Upper lobe of left lung (tissue), 6 donors: ENCODE measurements around the gene CDKAL1. TPM values are rescaled to one million over a fixed set of nuclear protein-coding genes. Genes with fewer than 3 reads are reported as not detected.

ENCODE experiments used
- ATAC-seq, 2 donors: fragments of 200-7000 bp; cut with Tn5 transposase; one replicate each; pipeline ENCODE4 v1.9.1; 2022; ENCODE audit warnings: mild to moderate bottlenecking in 2 of 2, moderate library complexity in 2 of 2; ENCODE audit not compliant: low FRiP score in 2 of 2
- DNase-seq, 2 donors: peaks; one replicate each; pipeline ENCODE4 v3.0.0-alpha.2; 2019 to 2020
- H3K27ac ChIP-seq, 4 donors: fragments of 200-600 bp; sonication (generic); one replicate each; pipeline ENCODE4 v1.5.1; 2016 to 2019
- H3K27me3 ChIP-seq, 4 donors: fragments of 200-600 bp; sonication (generic); one replicate each; pipeline ENCODE4 v1.5.1; 2017 to 2019
- H3K36me3 ChIP-seq, 4 donors: fragments of 200-600 bp; sonication (generic); one replicate each; pipeline ENCODE4 v1.5.1; 2016 to 2019
- H3K4me1 ChIP-seq, 4 donors: fragments of 200-600 bp; sonication (generic); one replicate each; pipeline ENCODE4 v1.5.1; 2018 to 2019
- H3K4me3 ChIP-seq, 4 donors: fragments of 200-600 bp; sonication (generic); one replicate each; pipeline ENCODE4 v1.5.1; 2017 to 2019; ENCODE audit warnings: mild to moderate bottlenecking in 2 of 4, moderate library complexity in 1 of 4
- H3K9me3 ChIP-seq, 4 donors: fragments of 200-600 bp; sonication (generic); one replicate each; pipeline ENCODE4 v1.5.1; 2018 to 2019
- EP300 ChIP-seq, 4 donors: sonication (generic); formaldehyde crosslinking; IDR thresholded peaks; one replicate each; pipeline ENCODE4 v1.5.1; 2017; ENCODE audit warnings: antibody characterized with exemption in 4 of 4, control low read depth in 2 of 4
- POLR2A ChIP-seq, 4 donors: fragments of 450-650 bp; IDR thresholded peaks; one replicate each; pipeline ENCODE4 v1.5.1; 2016 to 2017; ENCODE audit warnings: antibody characterized with exemption in 4 of 4, mild to moderate bottlenecking in 2 of 4
- POLR2AphosphoS5 ChIP-seq, 2 donors: sonication (generic); formaldehyde crosslinking; IDR thresholded peaks; one replicate each; pipeline ENCODE4 v1.5.1; 2017; ENCODE audit warnings: antibody characterized with exemption in 2 of 2
- WGBS, 2 donors: methylation state at CpG; one replicate each; pipeline ENCODE4 v1.1.5; 2017 to 2018; 5-methylcytosine and 5-hydroxymethylcytosine counted together
- total RNA-seq, 6 donors: library from RNA; depleted of rRNA in 4 of 6; stranded (reverse); fragments of >200 nt in 4 of 6; gene quantifications; one replicate each; pipeline versions ENCODE4 v1.1.0 to v1.2.1, GENCODE V29; 2016 to 2021
- TF ChIP-seq, protein P1 (sequence below), 6 experiments: fragments of 450-650 bp in 4 of 6; fragments of 200-600 bp in 2 of 6; sonication (generic) in 2 of 6; IDR thresholded peaks; one replicate each; pipeline ENCODE4 v1.5.1; 2016 to 2019; ENCODE audit warnings: antibody characterized with exemption in 6 of 6
- donor health status: DM: no; HTN: no; CAD: no; lungs with moderate emphysema.
- donor health status: DM: no; HTN: yes; CAD: no; lungs with severe emphysema.

CDKAL1 gene
- total RNA-seq, 6 donors from 2014 or later, result 9.4 to 22.6 (median 13.8) TPM

DNA sequence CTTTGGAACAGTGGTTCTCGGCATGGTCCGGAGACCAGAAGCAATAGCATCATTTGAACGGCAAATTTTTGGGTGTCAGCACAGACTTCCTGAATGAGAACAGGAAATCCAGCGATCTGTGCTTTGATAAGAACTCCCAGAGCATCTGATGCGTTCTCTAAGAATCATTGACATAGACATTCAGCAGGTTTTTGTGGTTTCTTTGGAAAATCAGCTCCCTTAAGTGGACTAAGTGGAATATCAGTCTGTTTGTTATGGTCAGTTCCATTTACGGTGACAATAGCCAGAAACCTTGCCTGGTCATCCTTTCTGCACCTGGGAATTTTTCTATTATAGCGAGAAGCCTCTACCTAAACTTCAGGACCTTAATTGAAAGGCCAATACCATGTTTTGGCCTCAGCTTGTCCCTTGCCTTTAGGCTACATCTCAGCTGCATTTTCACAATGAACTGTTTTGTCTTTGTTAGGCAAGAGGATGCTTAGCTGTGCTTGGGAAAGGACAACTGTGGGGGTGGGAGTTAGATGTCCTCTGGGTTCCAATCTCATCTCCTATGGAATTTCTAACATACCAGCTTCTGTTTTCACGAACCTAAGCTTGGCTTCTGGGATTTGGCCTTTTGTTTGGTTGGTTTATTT lies 299.7 kb downstream of the CDKAL1 start:
- Histone ChIP-seq H3K4me1 (no peaks in the 10 kb centered on the region), H3K4me3 (no peak overlapping the region), H3K27me3 (no peaks in the 10 kb centered on the region), H3K9me3 (no peaks in the 10 kb centered on the region), H3K27ac (no peak overlapping the region), H3K36me3 (no peaks in the 10 kb centered on the region)
- WGBS, 2 donors, result 63 to 73% methylated on average over 8 of the region's 8 CpGs
- TF ChIP-seq POLR2A (IDR thresholded peaks at IDR 0.05) (no peak), EP300 (IDR thresholded peaks at IDR 0.05) (no peak), POLR2AphosphoS5 (IDR thresholded peaks at IDR 0.05) (no peak)
- TF ChIP-seq, protein P1, sequence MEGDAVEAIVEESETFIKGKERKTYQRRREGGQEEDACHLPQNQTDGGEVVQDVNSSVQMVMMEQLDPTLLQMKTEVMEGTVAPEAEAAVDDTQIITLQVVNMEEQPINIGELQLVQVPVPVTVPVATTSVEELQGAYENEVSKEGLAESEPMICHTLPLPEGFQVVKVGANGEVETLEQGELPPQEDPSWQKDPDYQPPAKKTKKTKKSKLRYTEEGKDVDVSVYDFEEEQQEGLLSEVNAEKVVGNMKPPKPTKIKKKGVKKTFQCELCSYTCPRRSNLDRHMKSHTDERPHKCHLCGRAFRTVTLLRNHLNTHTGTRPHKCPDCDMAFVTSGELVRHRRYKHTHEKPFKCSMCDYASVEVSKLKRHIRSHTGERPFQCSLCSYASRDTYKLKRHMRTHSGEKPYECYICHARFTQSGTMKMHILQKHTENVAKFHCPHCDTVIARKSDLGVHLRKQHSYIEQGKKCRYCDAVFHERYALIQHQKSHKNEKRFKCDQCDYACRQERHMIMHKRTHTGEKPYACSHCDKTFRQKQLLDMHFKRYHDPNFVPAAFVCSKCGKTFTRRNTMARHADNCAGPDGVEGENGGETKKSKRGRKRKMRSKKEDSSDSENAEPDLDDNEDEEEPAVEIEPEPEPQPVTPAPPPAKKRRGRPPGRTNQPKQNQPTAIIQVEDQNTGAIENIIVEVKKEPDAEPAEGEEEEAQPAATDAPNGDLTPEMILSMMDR (IDR thresholded peaks at IDR 0.05), result no peak
- DNase-seq (no peak), ATAC-seq (no peak)

DNA sequence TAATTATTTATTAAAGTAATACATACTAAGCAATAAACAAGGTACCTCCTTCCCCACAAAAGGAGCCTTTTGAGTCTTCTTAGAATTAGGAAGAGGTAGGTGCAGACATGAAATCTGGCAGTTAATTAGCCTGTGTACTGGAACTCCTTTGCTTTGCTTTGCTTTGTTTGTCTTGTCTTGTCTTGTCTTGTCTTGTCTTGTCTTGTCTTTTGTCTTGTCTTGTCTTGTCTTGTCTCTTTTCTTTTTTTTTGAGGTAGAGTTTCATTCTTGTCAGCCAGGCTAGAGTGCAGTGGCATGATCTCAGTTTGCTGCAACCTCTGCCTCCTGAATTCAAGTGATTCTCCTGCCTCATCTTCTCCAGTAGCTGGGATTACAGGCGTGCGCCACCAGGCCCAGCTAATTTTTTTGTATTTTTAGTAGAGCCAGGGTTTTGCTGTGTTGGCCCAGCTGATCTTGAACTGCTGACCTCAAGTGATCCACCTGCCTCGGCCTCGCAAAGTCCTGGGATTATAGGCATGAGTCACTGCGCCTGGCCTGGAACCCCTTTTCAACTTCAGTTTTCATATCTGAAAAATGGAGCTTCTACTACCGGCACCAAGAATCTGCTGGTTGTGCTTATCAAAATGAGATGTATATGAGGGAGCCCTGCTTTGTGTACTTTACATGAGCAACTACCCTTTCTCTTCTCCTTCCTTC lies 301.2 kb downstream of the CDKAL1 start:
- Histone ChIP-seq H3K36me3 (no peaks in the 10 kb centered on the region), H3K4me3 (no peak overlapping the region), H3K4me1 (no peaks in the 10 kb centered on the region), H3K27ac (no peak overlapping the region), H3K27me3 (no peaks in the 10 kb centered on the region), H3K9me3 (no peaks in the 10 kb centered on the region)
- TF ChIP-seq POLR2AphosphoS5 (IDR thresholded peaks at IDR 0.05) (no peak), POLR2A (IDR thresholded peaks at IDR 0.05) (no peak), EP300 (IDR thresholded peaks at IDR 0.05) (no peak)
- TF ChIP-seq, protein P1 (IDR thresholded peaks at IDR 0.05), result no peak
- WGBS, 2 donors, result 95 to 99% methylated on average over 6 of the region's 6 CpGs
- no peak for ATAC-seq
- DNase-seq, result no peak

DNA sequence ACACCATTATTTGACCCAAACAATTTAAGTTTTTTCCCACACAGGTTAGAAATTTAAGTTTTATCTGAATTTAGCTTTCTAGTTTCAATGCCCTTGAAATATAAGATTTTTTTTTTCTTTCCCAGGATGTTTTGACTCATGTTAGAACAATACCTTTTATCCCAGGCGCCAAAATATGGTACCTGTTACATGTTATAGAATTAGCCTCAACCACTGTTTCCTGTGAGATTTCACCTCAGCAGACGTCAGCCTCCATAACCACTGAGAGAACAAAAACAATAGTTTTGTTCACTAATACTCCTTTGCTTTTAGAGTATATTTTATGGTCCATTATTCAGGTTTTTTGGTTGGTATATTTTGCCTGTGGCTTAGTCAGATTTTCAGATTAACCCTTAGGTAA lies 302.9 kb downstream of the CDKAL1 start:
- DNase-seq (no peak), ATAC-seq (no peak)
- no peaks in the 10 kb centered on the region for H3K4me1 ChIP-seq
- 90 to 91% methylated on average over 2 of the region's 2 CpGs for WGBS, 2 donors
- no peak overlapping the region for H3K4me3 ChIP-seq
- H3K27ac ChIP-seq, result no peak overlapping the region
- H3K27me3 ChIP-seq, result no peaks in the 10 kb centered on the region
- no peaks in the 10 kb centered on the region for H3K36me3 ChIP-seq
- TF ChIP-seq POLR2AphosphoS5 (IDR thresholded peaks at IDR 0.05) (no peak), POLR2A (IDR thresholded peaks at IDR 0.05) (no peak), EP300 (IDR thresholded peaks at IDR 0.05) (no peak)
- TF ChIP-seq, protein P1 (IDR thresholded peaks at IDR 0.05), result no peak
- H3K9me3 ChIP-seq, result no peaks in the 10 kb centered on the region

DNA sequence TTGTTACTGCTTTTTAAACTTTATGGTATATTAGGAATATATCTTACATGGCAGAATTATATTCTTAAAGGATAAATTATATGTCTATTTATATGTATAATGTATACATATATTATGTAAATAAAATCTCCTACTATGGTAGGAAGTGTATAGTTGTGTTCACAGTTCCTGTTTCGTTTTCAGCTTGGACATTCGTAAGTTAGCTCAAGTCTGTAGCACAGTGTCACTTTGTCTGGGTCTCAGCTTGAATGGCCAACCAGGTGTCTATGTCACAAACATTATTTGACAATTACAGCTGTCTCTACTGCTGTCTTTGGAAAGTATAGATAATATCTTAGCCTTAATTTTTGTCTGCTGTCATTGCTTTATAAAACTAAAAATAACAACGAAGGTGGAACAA lies 303.9 kb downstream of the CDKAL1 start:
- Histone ChIP-seq H3K9me3 (no peaks in the 10 kb centered on the region), H3K4me3 (no peak overlapping the region), H3K27me3 (no peaks in the 10 kb centered on the region), H3K36me3 (no peaks in the 10 kb centered on the region), H3K27ac (no peak overlapping the region), H3K4me1 (no peaks in the 10 kb centered on the region)
- no peak for ATAC-seq
- no peak for TF ChIP-seq POLR2AphosphoS5 (IDR thresholded peaks at IDR 0.05)
- TF ChIP-seq, protein P1 (IDR thresholded peaks at IDR 0.05), result no peak
- no peak for TF ChIP-seq POLR2A (IDR thresholded peaks at IDR 0.05)
- TF ChIP-seq EP300 (IDR thresholded peaks at IDR 0.05), result no peak
- no peak for DNase-seq
- WGBS, 2 donors, result 89 to 90% methylated on average over 3 of the region's 3 CpGs
